Upper lobe of left lung (tissue), 4 donors: ENCODE data around the gene IDH3A.

Source experiments
- EP300 ChIP-seq, 4 donors: sonication (generic); formaldehyde crosslinking; IDR thresholded peaks; one replicate each; pipeline ENCODE4 v1.5.1; 2017; ENCODE audit warnings: antibody characterized with exemption in 4 of 4, control low read depth in 2 of 4
- POLR2A ChIP-seq, 4 donors: fragments of 450-650 bp; IDR thresholded peaks; one replicate each; pipeline ENCODE4 v1.5.1; 2016 to 2017; ENCODE audit warnings: antibody characterized with exemption in 4 of 4, mild to moderate bottlenecking in 2 of 4
- POLR2AphosphoS5 ChIP-seq, 2 donors: sonication (generic); formaldehyde crosslinking; IDR thresholded peaks; one replicate each; pipeline ENCODE4 v1.5.1; 2017; ENCODE audit warnings: antibody characterized with exemption in 2 of 2
- TF ChIP-seq, protein P1 (sequence below), 6 experiments: fragments of 450-650 bp in 4 of 6; fragments of 200-600 bp in 2 of 6; sonication (generic) in 2 of 6; IDR thresholded peaks; one replicate each; pipeline ENCODE4 v1.5.1; 2016 to 2019; ENCODE audit warnings: antibody characterized with exemption in 6 of 6

DNA sequence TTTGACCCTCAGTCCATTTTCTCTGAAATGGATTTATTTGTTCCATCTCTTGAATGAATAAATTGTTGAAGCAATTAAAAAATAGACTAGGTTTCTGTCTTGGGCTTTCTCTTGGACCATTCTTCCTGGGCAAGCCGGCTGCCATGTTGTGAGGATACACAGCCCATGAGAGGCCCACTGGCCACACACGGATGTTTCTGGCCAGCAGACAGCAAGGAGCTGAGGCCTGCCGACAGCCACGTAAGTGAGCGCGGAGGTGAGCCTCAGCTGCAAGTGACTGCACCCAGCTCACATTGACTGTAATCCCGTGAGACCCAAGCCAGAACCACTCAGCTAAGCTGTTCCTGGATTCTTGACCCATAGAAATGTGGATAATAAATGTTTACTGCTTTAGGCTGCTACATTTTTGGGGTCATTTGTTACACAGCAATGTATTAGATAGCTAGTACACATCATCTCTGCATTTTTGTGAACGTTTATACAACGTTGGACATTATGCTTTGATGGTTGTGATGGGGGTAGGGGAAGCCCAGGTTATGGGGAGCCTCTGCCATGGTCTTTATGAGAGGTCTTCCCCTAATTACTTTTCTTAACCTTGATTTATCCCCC is 22.8 kb downstream of the IDH3A start:
- TF ChIP-seq POLR2A (IDR thresholded peaks at IDR 0.05) (no peak), EP300 (IDR thresholded peaks at IDR 0.05) (no peak), POLR2AphosphoS5 (IDR thresholded peaks at IDR 0.05) (no peak)
- TF ChIP-seq, protein P1, sequence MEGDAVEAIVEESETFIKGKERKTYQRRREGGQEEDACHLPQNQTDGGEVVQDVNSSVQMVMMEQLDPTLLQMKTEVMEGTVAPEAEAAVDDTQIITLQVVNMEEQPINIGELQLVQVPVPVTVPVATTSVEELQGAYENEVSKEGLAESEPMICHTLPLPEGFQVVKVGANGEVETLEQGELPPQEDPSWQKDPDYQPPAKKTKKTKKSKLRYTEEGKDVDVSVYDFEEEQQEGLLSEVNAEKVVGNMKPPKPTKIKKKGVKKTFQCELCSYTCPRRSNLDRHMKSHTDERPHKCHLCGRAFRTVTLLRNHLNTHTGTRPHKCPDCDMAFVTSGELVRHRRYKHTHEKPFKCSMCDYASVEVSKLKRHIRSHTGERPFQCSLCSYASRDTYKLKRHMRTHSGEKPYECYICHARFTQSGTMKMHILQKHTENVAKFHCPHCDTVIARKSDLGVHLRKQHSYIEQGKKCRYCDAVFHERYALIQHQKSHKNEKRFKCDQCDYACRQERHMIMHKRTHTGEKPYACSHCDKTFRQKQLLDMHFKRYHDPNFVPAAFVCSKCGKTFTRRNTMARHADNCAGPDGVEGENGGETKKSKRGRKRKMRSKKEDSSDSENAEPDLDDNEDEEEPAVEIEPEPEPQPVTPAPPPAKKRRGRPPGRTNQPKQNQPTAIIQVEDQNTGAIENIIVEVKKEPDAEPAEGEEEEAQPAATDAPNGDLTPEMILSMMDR (IDR thresholded peaks at IDR 0.05): no peak
